ENCODE measurements around the gene APOH. TPM values are rescaled to one million over a fixed set of nuclear protein-coding genes. Genes with fewer than 3 reads are reported as not detected.

APOH gene
- total RNA-seq, 3 donors from 2014 or later: not detected

DNA sequence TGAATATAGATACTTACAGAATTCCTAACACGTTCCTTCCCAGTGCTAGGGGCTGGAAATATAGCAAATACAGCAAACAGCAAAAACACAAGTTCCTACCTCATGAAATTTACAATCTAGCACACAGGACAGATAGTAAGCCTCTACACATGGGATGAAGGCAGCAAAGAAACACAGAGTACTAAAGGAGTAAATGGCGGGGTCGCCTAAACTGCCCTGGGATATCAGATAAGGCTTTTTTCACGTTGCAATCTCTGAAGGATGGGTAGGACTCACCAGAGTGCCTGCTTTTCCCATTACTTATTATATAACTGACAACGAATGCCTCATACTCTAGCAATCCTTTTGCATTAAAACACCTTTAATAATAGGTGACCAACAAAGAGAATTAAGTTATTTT is 57.1 kb downstream of the APOH start:
- intact Hi-C loops (cut with DNase I; ENCODE audit: low total_unique reads): no loop called here
- no peak overlapping the region for H3K4me3 ChIP-seq
- H3K9me3 ChIP-seq: no peaks in the 10 kb centered on the region
- no peak overlapping the region for H3K27ac ChIP-seq
- DNase-seq (ENCODE audit: low spot score in 2 of 2): no peak
- no peak for TF ChIP-seq POLR2A (IDR thresholded peaks at IDR 0.05)
- TF ChIP-seq, protein P1, sequence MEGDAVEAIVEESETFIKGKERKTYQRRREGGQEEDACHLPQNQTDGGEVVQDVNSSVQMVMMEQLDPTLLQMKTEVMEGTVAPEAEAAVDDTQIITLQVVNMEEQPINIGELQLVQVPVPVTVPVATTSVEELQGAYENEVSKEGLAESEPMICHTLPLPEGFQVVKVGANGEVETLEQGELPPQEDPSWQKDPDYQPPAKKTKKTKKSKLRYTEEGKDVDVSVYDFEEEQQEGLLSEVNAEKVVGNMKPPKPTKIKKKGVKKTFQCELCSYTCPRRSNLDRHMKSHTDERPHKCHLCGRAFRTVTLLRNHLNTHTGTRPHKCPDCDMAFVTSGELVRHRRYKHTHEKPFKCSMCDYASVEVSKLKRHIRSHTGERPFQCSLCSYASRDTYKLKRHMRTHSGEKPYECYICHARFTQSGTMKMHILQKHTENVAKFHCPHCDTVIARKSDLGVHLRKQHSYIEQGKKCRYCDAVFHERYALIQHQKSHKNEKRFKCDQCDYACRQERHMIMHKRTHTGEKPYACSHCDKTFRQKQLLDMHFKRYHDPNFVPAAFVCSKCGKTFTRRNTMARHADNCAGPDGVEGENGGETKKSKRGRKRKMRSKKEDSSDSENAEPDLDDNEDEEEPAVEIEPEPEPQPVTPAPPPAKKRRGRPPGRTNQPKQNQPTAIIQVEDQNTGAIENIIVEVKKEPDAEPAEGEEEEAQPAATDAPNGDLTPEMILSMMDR (IDR thresholded peaks at IDR 0.05): no peak
- no peak for TF ChIP-seq POLR2AphosphoS5 (IDR thresholded peaks at IDR 0.05)
- no peaks in the 10 kb centered on the region for H3K4me1 ChIP-seq
- H3K36me3 ChIP-seq: no peaks in the 10 kb centered on the region
- H3K27me3 ChIP-seq: no peaks in the 10 kb centered on the region

DNA sequence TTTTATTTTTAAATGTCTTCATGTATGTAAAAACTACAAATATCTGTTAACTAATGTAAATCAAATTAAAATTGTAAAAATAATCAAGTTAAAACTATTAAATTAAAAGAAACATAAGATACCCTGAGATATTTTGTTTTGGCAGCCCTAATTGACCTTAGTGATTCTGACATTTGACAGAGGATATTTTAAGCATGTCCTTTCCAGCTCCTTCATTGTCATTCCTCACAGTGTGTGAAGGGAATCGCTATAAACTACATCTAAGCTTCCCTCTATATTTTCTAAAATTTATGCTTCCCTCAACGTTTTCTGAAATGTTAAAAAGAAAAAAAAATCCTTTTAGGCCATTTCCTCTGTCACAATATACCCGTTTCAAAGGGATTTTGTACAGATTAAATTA is 57.5 kb downstream of the APOH start:
- Histone ChIP-seq H3K9me3 (no peaks in the 10 kb centered on the region), H3K4me1 (no peaks in the 10 kb centered on the region), H3K36me3 (no peaks in the 10 kb centered on the region), H3K4me3 (no peak overlapping the region), H3K27me3 (no peaks in the 10 kb centered on the region), H3K27ac (no peak overlapping the region)
- intact Hi-C loops (cut with DNase I; ENCODE audit: low total_unique reads): no loop called here
- DNase-seq (ENCODE audit: low spot score in 2 of 2): no peak
- TF ChIP-seq POLR2A (IDR thresholded peaks at IDR 0.05) (no peak), POLR2AphosphoS5 (IDR thresholded peaks at IDR 0.05) (no peak)
- TF ChIP-seq, protein P1 (IDR thresholded peaks at IDR 0.05): no peak

DNA sequence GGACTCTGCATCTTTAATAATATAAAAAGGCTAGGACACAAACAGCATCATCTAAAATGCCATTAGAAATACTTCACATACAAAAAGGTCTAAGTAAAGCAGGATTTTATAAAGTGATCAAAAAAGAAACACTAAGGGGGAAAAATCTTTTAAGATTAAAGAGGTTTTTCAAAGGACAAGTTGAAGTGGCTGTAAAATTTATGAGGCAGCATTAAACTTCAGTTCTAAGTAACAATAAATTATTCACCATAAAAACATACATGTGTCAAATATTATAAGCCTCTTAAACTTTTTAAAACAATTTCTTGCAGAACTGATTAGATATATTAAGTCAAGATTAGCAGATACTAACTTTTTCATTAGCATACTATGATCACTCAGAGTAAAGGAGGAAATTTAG is 58.0 kb downstream of the APOH start:
- intact Hi-C loops (cut with DNase I; ENCODE audit: low total_unique reads): no loop called here
- Histone ChIP-seq H3K9me3 (no peaks in the 10 kb centered on the region), H3K4me1 (no peaks in the 10 kb centered on the region), H3K27ac (no peak overlapping the region), H3K4me3 (no peak overlapping the region), H3K27me3 (no peaks in the 10 kb centered on the region), H3K36me3 (no peaks in the 10 kb centered on the region)
- TF ChIP-seq, protein P1 (IDR thresholded peaks at IDR 0.05): no peak
- TF ChIP-seq POLR2AphosphoS5 (IDR thresholded peaks at IDR 0.05): no peak
- no peak for TF ChIP-seq POLR2A (IDR thresholded peaks at IDR 0.05)
- DNase-seq (ENCODE audit: low spot score in 2 of 2): no peak

DNA sequence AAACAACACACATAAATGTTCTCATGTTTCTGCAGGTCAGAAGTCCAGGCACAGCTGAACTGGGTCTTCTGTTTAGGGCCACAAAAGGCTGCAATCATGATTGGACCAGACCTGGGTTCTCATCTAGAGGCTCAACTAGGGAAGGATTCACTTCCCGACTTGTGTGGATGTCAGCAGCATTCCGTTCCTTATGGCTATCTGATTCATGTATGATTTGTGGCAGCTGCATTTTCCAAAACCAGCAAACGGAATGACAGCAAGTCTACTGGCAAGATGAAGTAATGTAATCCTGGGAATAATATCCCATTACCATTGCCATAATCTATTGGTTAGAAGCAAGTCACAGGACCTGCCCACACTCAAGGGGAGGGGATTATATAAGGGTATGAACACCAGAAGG is 59.4 kb downstream of the APOH start:
- Histone ChIP-seq H3K4me3 (no peak overlapping the region), H3K4me1 (no peaks in the 10 kb centered on the region), H3K27me3 (no peaks in the 10 kb centered on the region), H3K27ac (no peak overlapping the region), H3K36me3 (no peaks in the 10 kb centered on the region), H3K9me3 (no peaks in the 10 kb centered on the region)
- DNase-seq (ENCODE audit: low spot score in 2 of 2): no peak
- TF ChIP-seq, protein P1 (IDR thresholded peaks at IDR 0.05): no peak
- intact Hi-C loops (cut with DNase I; ENCODE audit: low total_unique reads): no loop called here

- Histone ChIP-seq H3K27me3 (no peaks in the 10 kb centered on the region), H3K9me3 (no peaks in the 10 kb centered on the region), H3K4me1 (no peaks in the 10 kb centered on the region), H3K4me3 (no peak overlapping the region), H3K27ac (no peak overlapping the region), H3K36me3 (no peaks in the 10 kb centered on the region)
- intact Hi-C loops (cut with DNase I; ENCODE audit: low total_unique reads): no loop called here
- TF ChIP-seq, protein P1 (IDR thresholded peaks at IDR 0.05): no peak
- TF ChIP-seq POLR2A (IDR thresholded peaks at IDR 0.05) (no peak), POLR2AphosphoS5 (IDR thresholded peaks at IDR 0.05) (no peak)
- DNase-seq (ENCODE audit: low spot score in 2 of 2): no peak
Observed at GRCh38 chr17:66167189-66167815, 61.9 kb downstream of the APOH start.
